ENCODE results near the gene SLC35F3.

- TF ChIP-seq CTCF (IDR thresholded peaks at IDR 0.05) (no peak), POLR2A (IDR thresholded peaks at IDR 0.05) (no peak)
Observed at GRCh38 chr1:234164098-234164709, 259.7 kb downstream of the SLC35F3 start.
